Measurements from ENCODE around the gene PERCC1. TPM values are rescaled to one million over a fixed set of nuclear protein-coding genes. Genes with fewer than 3 reads are reported as not detected.
"Not testable (repeated sequence)": the region's sequence is repeated elsewhere in the genome, so short reads cannot be mapped to it uniquely, and the experiment has no call there.

Gene PERCC1
- total RNA-seq, 6 experiments from 2014 or later: not detected

DNA sequence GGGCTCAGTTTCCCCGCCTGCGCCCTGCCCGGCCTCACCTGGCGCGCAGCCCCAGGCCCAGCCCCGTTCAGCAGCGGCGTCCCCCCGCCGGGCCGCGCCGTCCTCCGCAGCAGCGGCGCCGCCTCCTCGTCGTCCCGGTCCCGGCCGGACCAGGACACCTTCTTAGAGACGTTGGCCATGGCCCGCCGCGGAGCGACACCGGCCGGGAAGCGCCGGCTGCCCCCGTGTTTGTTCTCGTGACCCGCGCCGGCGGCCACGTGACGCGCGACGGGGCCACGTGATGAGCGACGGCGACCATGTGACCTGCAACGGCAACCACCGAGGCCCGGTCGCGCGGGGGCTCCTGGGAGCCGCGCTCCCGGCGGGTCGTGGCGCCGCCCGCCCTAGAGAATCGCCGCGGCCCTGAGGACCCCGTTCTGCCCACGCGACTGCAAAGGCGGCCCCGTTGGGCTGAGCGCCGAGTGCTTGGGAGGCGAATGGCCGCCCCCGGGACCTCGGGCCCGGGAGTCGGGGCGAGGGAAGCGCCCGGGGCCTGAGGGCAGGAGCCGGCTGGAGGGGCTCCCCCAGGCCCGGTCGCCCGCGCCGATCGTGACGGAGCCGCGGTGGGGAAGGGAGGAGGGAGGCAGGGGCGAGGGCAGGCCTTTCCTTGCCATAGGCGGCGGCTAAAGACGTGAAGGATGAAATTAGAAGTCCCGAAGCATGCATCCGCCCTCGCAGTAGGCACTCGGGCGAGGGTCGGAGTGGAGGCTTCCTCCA is 44.1 kb downstream of the PERCC1 start, which contains the start of gene CLCN7:
CLCN7 (minus strand) TSS at position 233 of the 756 bp plus-strand sequence; CDS start at position 179, 54 bp downstream.
- H3K27me3 ChIP-seq: no peaks in the 10 kb centered on the region
- H3K9me3 ChIP-seq: no peaks in the 10 kb centered on the region
- peaks cover 0 to 18% (median 3%) of the 10 kb centered on the region in 4 donors for H3K4me1 ChIP-seq
- peak within 1 kb of the TSS; percentile 87 to 97 (median 87) for H3K4me3 ChIP-seq
- intact Hi-C loops (cut with DNase I): no loop called here
- peak; percentile 85 for TF ChIP-seq POLR2A (IDR thresholded peaks at IDR 0.05)
- TF ChIP-seq, protein P1, sequence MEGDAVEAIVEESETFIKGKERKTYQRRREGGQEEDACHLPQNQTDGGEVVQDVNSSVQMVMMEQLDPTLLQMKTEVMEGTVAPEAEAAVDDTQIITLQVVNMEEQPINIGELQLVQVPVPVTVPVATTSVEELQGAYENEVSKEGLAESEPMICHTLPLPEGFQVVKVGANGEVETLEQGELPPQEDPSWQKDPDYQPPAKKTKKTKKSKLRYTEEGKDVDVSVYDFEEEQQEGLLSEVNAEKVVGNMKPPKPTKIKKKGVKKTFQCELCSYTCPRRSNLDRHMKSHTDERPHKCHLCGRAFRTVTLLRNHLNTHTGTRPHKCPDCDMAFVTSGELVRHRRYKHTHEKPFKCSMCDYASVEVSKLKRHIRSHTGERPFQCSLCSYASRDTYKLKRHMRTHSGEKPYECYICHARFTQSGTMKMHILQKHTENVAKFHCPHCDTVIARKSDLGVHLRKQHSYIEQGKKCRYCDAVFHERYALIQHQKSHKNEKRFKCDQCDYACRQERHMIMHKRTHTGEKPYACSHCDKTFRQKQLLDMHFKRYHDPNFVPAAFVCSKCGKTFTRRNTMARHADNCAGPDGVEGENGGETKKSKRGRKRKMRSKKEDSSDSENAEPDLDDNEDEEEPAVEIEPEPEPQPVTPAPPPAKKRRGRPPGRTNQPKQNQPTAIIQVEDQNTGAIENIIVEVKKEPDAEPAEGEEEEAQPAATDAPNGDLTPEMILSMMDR (IDR thresholded peaks at IDR 0.05): no peak
- ATAC-seq (peak; percentile 80 to 91 (median 90)), DNase-seq (peak; percentile 91 to 92 (median 92))
- no peaks in the 10 kb centered on the region for H3K36me3 ChIP-seq
- H3K27ac ChIP-seq: peak within 1 kb of the TSS; percentile 64 to 86 (median 83)
- 0% methylated on average over 4 of the region's 99 CpGs for WGBS (ENCODE audit: insufficient coverage, low coverage, low lambda C conversion rate, missing lambda C conversion rate)

DNA sequence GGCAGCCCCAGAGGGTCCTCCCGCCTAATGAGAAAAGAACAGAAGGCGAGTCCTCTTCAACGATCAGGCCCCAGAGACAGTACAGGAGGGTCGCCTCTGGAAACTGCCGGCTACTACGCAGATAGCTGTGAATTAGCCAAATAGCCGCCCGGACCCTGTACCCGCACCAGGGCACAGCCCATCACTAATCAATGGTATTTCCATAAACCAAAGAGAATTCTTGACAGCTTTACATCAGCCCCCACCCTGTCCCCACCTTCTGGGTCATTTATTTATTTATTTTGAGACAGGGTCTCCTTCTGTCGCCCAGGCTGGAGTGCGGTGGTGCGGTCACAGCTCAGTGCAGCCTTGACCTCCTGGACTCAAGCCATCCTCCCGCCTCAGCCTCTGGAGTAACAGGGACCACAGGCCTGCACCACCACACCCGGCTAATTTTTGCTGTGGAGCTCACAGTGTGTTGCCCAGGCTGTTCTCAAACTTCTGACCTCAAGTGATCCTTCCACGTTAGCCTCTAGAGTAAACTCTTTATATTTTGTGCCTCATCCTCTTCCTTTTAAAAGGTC is 44.8 kb downstream of the PERCC1 start:
- Histone ChIP-seq H3K27me3 (no peaks in the 10 kb centered on the region), H3K4me3 (peak overlapping the region; percentile 87 to 97 (median 87)), H3K9me3 (no peaks in the 10 kb centered on the region), H3K36me3 (no peaks in the 10 kb centered on the region), H3K4me1 (peaks cover 0 to 18% (median 3%) of the 10 kb centered on the region in 4 donors), H3K27ac (peak overlapping the region; percentile 64 to 86 (median 83))
- 63% methylated on average over 2 of the region's 15 CpGs for WGBS (ENCODE audit: insufficient coverage, low coverage, low lambda C conversion rate, missing lambda C conversion rate)
- no peak for ATAC-seq
- DNase-seq: no peak
- TF ChIP-seq, protein P1 (IDR thresholded peaks at IDR 0.05): no peak
- no peak for TF ChIP-seq POLR2A (IDR thresholded peaks at IDR 0.05)
- intact Hi-C loops (cut with DNase I): no loop called here

DNA sequence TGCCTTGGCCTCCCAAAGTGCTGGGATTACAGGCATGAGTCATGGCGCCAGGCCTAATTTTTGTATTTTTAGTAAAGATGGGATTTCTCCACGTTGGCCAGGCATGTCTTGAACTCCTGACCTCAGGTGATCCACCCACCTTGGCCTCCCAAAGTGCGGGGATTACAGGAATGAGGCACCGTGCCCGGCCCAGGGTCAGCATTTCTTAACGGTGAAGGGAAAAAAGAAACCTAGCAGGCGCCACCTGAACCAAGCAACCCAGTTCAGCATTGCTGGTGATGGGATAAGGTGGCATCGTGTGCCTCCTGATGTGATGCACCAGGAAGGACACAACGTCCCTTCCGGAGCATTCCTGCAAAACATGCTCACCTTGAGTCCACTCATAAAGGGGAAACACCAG is 46.2 kb downstream of the PERCC1 start:
- intact Hi-C loops (cut with DNase I): no loop called here
- ATAC-seq (no peak), DNase-seq (no peak)
- Histone ChIP-seq H3K27me3 (no peaks in the 10 kb centered on the region), H3K4me3 (no peak overlapping the region), H3K4me1 (peaks cover 0 to 18% (median 3%) of the 10 kb centered on the region in 4 donors), H3K9me3 (no peaks in the 10 kb centered on the region), H3K27ac (no peak overlapping the region), H3K36me3 (no peaks in the 10 kb centered on the region)
- TF ChIP-seq POLR2A (IDR thresholded peaks at IDR 0.05): no peak
- TF ChIP-seq, protein P1 (IDR thresholded peaks at IDR 0.05): no peak
- WGBS (ENCODE audit: insufficient coverage, low coverage, low lambda C conversion rate, missing lambda C conversion rate): 87% methylated on average over 3 of the region's 10 CpGs

DNA sequence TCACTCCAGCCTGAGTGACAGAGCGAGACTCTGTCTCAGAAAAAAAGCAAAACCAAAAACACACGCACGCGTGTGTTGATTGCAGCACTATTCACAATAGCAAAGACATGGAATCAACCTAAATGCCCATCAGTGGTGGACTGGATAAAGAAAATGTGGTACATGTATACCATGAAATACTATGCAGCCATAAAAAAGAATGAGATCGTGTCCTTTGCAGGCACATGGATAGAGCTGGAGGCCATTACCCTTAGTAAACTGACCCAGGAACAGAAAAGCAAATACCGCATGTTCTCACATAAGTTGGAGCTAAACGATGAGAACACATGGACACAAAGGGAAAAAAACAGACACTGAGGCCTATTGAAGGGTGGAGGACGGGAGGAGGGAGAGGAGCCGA is 48.1 kb downstream of the PERCC1 start:
- intact Hi-C loops (cut with DNase I); ATAC-seq: not testable (repeated sequence)

More for the DNA sequence above, 48.1 kb downstream of the PERCC1 start:
- 92% methylated on average over 9 of the region's 9 CpGs for WGBS (ENCODE audit: insufficient coverage, low coverage, low lambda C conversion rate, missing lambda C conversion rate)
- DNase-seq, H3K27ac ChIP-seq, H3K27me3 ChIP-seq, H3K4me3 ChIP-seq, H3K9me3 ChIP-seq, H3K36me3 ChIP-seq: not testable (repeated sequence)
- peaks cover 0 to 10% (median 1%) of the 10 kb centered on the region in 4 donors for H3K4me1 ChIP-seq

Data from right lobe of liver (tissue), 6 donors.